ENCODE data around the gene GPHA2.

GRCh38 chr11:64951529-64951928, 15.8 kb upstream of the GPHA2 start:
- TF ChIP-seq NCOR1 (IDR thresholded peaks at IDR 0.05; ENCODE audit: borderline replicate concordance, low read length) (no peak), ZNF350 (CRISPR knock-in tag; IDR thresholded peaks at IDR 0.05; ENCODE audit: borderline replicate concordance, low read depth) (no peak), HBP1 (CRISPR knock-in tag; IDR thresholded peaks at IDR 0.05; ENCODE audit: low read depth) (no peak), MTERF4 (CRISPR knock-in tag; IDR thresholded peaks at IDR 0.05) (no peak), IRF1 (CRISPR knock-in tag; IDR thresholded peaks at IDR 0.05; ENCODE audit: low read depth) (no peak), TFDP2 (CRISPR knock-in tag; IDR thresholded peaks at IDR 0.05) (no peak), CHCHD3 (CRISPR knock-in tag; IDR thresholded peaks at IDR 0.05) (no peak)

Measured in HepG2 (cell line).